Stomach (tissue), 9 donors: ENCODE measurements around the gene OGFR. TPM values are rescaled to one million over a fixed set of nuclear protein-coding genes. Genes with fewer than 3 reads are reported as not detected.

ENCODE experiments used
- DNase-seq, 2 donors: peaks; one replicate each; pipeline versions ENCODE4 v3.0.0 to v3.0.0-alpha.2; 2013 to 2019
- H3K27ac ChIP-seq, 5 donors: fragments of 200-600 bp in 4 of 5; sonication (generic) in 4 of 5; one replicate each; pipeline ENCODE4 v1.5.1; 2013 to 2019; ENCODE audit warnings: mild to moderate bottlenecking in 1 of 5, moderate library complexity in 1 of 5
- H3K27me3 ChIP-seq, 3 donors: fragments of 200-600 bp; sonication (generic); one replicate each; pipeline ENCODE4 v1.5.1; 2017 to 2019; ENCODE audit warnings: mixed run types in 1 of 3
- H3K36me3 ChIP-seq, 4 donors: fragments of 200-600 bp; sonication (generic); 1 replicate in 3 of 4; 2 replicates in 1 of 4; pipeline ENCODE4 v1.5.1; 2016 to 2019
- H3K4me1 ChIP-seq, 4 donors: fragments of 200-600 bp; sonication (generic); one replicate each; pipeline ENCODE4 v1.5.1; 2016 to 2019
- H3K4me3 ChIP-seq, 4 donors: fragments of 200-600 bp; sonication (generic) in 3 of 4; one replicate each; pipeline ENCODE4 v1.5.1; 2016 to 2019; ENCODE audit warnings: mild to moderate bottlenecking in 1 of 4
- H3K9me3 ChIP-seq, 4 donors: fragments of 200-600 bp; sonication (generic); one replicate each; pipeline ENCODE4 v1.5.1; 2016 to 2019
- EP300 ChIP-seq: sonication (generic); formaldehyde crosslinking; IDR thresholded peaks from one replicate; pipeline ENCODE4 v1.6.1; 2017; ENCODE audit warnings: antibody characterized with exemption
- POLR2A ChIP-seq, 4 donors: fragments of 450-650 bp; IDR thresholded peaks; one replicate each; pipeline ENCODE4 v1.6.1; 2016; ENCODE audit warnings: antibody characterized with exemption in 4 of 4, control low read depth in 2 of 4, mild to moderate bottlenecking in 1 of 4, moderate library complexity in 1 of 4
- POLR2AphosphoS5 ChIP-seq, 3 donors: sonication (generic); formaldehyde crosslinking; IDR thresholded peaks; one replicate each; pipeline ENCODE4 v1.6.1; 2016; ENCODE audit warnings: antibody characterized with exemption in 3 of 3
- WGBS, 5 donors: extraction: QIAGEN DNeasy Blood & Tissue Kit in 3 of 5; methylation state at CpG; one replicate each; pipeline versions ENCODE4 v1.1.5 to v1.1.7; 2013 to 2018; 5-methylcytosine and 5-hydroxymethylcytosine counted together
- intact Hi-C: fragments of 100-400 bp; cut with DNase I; formaldehyde crosslinking; loops from one replicate; pipeline ENCODE4 v1.15.1; 2023; ENCODE audit warnings: low total_unique reads
- polyA plus RNA-seq, 3 donors: library from polyadenylated mRNA; stranded (reverse); fragments of 200-250 nt; gene quantifications; one replicate each; pipeline ENCODE4 v1.2.3, GENCODE V29; 2013
- total RNA-seq, 5 donors: library from RNA; depleted of rRNA; stranded (reverse); fragments of >200 nt; gene quantifications; one replicate each; pipeline versions ENCODE4 v1.1.0 to v1.2.3, GENCODE V29; 2014 to 2016
- TF ChIP-seq, protein P1 (sequence below), 7 experiments: fragments of 450-650 bp in 4 of 7; fragments of 200-600 bp in 3 of 7; sonication (generic) in 3 of 7; IDR thresholded peaks; one replicate each; pipeline ENCODE4 v1.5.1; 2016 to 2019; ENCODE audit warnings: antibody characterized with exemption in 7 of 7, control low read depth in 2 of 7, mild to moderate bottlenecking in 1 of 7
- donor health status: healthy with polysubstance abuse.
- donor health status: Bipolar disorder and iron deficiency.
- donor health status: healthy.

The OGFR gene
- total and polyA plus RNA-seq, 8 donors = 20.1 to 75.3 (median 42.3) TPM

DNA sequence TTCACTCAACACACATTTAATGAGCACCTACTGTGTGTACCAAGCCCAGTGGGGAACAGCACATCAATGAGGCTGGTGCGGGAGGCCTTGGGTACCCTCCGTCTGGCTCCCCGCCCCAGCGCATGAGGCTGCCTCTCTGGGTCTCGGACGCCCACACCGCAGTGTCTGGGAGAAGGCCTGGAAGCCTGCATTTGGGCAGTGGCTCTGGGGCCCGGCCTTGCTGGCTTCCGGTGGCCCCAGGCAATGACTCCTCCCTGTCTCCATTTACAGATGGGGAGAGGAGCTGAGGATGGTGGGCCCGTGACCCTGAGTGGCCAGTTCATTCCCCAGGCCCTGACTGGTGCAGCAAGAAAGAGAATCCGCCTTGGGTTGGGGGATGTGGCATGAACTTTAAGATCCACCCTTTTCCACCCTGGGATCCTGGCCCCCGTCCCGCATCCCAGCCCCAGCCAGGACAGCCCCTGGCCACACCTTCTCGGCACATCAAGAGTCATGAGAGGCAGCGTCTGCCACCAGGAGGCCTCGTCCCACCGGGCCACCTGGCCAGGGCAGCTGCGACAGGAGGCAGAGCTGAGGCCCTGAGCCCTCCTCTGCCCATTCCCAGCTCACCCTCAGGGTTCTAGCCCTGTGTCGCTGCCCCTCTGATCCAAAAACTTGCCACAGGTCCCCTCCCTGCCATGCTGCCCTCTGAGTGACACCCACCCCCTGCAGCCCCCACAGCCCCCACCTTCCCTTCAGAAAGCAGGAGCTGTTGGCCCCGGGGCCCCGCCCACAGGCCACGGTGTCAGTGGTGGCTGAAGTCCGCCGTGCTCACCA is 25.8 kb upstream of the OGFR start:
- no peaks in the 10 kb centered on the region for H3K36me3 ChIP-seq
- intact Hi-C loops = no loop called here
- H3K9me3 ChIP-seq = no peaks in the 10 kb centered on the region
- TF ChIP-seq POLR2A (IDR thresholded peaks at IDR 0.05) (no peak), EP300 (no peak), POLR2AphosphoS5 (IDR thresholded peaks at IDR 0.05) (no peak)
- TF ChIP-seq, protein P1, sequence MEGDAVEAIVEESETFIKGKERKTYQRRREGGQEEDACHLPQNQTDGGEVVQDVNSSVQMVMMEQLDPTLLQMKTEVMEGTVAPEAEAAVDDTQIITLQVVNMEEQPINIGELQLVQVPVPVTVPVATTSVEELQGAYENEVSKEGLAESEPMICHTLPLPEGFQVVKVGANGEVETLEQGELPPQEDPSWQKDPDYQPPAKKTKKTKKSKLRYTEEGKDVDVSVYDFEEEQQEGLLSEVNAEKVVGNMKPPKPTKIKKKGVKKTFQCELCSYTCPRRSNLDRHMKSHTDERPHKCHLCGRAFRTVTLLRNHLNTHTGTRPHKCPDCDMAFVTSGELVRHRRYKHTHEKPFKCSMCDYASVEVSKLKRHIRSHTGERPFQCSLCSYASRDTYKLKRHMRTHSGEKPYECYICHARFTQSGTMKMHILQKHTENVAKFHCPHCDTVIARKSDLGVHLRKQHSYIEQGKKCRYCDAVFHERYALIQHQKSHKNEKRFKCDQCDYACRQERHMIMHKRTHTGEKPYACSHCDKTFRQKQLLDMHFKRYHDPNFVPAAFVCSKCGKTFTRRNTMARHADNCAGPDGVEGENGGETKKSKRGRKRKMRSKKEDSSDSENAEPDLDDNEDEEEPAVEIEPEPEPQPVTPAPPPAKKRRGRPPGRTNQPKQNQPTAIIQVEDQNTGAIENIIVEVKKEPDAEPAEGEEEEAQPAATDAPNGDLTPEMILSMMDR (IDR thresholded peaks at IDR 0.05) = no peak
- WGBS, 5 donors = 67 to 76% (median 70%) methylated on average over 15 to 24 of the region's 24 CpGs
- DNase-seq = no peak
- H3K4me3 ChIP-seq = no peak overlapping the region
- peaks cover 2 to 21% (median 7%) of the 10 kb centered on the region in 4 donors for H3K4me1 ChIP-seq
- peaks cover 0 to 33% (median 0%) of the 10 kb centered on the region in 3 donors for H3K27me3 ChIP-seq
- H3K27ac ChIP-seq = no peak overlapping the region

DNA sequence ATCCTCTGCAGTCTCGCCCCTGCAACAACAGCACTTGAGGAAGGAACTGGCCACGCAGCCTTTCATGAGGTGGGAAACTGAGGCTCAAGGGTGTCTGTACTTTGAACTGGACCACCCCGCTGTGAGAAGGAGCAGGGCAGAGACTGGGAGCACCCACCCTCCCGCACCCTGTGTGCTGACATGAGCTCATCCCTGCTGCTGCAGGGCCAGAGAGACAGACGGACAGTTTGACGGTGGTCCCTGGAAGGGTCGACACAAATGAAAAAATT is 25.3 kb upstream of the OGFR start:
- no peaks in the 10 kb centered on the region for H3K9me3 ChIP-seq
- 71 to 91% (median 82%) methylated on average over 6 to 7 of the region's 7 CpGs for WGBS, 5 donors
- peaks cover 0 to 20% (median 7%) of the 10 kb centered on the region in 4 donors for H3K4me1 ChIP-seq
- H3K27ac ChIP-seq = no peak overlapping the region
- TF ChIP-seq POLR2AphosphoS5 (IDR thresholded peaks at IDR 0.05) = no peak
- TF ChIP-seq EP300 = no peak
- no peak for TF ChIP-seq POLR2A (IDR thresholded peaks at IDR 0.05)
- TF ChIP-seq, protein P1 (IDR thresholded peaks at IDR 0.05) = no peak
- DNase-seq = no peak
- peaks cover 0 to 33% (median 0%) of the 10 kb centered on the region in 3 donors for H3K27me3 ChIP-seq
- H3K36me3 ChIP-seq = no peaks in the 10 kb centered on the region
- H3K4me3 ChIP-seq = no peak overlapping the region
- intact Hi-C loops = no loop called here

DNA sequence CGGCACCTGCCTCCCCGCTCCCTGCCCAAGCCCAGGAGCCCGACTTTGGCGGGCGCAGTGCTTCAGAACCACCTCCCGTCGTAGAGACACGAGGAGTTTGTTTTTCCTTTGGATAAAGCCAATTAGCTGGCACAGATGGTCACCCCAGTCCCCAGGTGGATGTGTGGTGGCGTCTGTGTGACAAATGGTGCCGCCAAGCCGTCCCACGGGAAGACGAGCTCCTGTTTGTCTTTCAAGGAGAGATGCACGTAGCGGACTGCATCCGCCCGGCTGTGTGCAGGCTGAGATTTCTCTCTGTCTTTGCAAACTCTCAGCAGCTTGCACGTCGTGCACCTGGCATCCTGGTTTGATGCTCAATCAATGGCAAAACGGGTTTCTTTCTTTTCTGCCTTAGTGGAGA is 24.4 kb upstream of the OGFR start:
- peaks cover 0 to 20% (median 7%) of the 10 kb centered on the region in 4 donors for H3K4me1 ChIP-seq
- H3K27me3 ChIP-seq = peaks cover 0 to 31% (median 0%) of the 10 kb centered on the region in 3 donors
- intact Hi-C loops = loop anchor here (10.0 kb wide), 1 partner anchor 285 kb away; no protein-coding TSS in a partner anchor
- no peak overlapping the region for H3K27ac ChIP-seq
- TF ChIP-seq POLR2A (IDR thresholded peaks at IDR 0.05) = no peak
- no peak for TF ChIP-seq EP300
- TF ChIP-seq, protein P1 (IDR thresholded peaks at IDR 0.05) = no peak
- no peak for TF ChIP-seq POLR2AphosphoS5 (IDR thresholded peaks at IDR 0.05)
- no peaks in the 10 kb centered on the region for H3K9me3 ChIP-seq
- no peak for DNase-seq
- WGBS, 5 donors = 60 to 70% (median 63%) methylated on average over 20 of the region's 20 CpGs
- H3K4me3 ChIP-seq = no peak overlapping the region
- no peaks in the 10 kb centered on the region for H3K36me3 ChIP-seq

DNA sequence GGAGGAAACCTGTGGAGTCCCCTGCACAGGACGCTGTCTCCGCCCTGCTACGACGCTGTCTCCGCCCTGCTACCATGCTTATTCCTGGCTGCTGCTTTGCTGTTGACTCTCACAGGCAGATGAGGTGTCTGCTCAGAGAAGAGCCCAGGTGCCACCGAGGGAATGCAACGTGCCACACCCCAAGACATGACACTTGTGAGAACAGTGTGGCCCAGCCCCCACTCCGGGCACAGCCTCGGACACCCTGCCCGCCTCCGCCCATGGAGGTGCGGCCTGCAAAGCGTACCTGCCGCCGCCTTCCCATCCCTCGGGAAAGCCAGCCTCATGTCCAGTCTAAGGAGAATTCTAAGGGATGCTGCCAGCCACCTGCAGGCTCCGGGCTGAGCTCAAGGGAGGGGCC is 23.9 kb upstream of the OGFR start:
- TF ChIP-seq, protein P1 (IDR thresholded peaks at IDR 0.05) = no peak
- no peak for TF ChIP-seq POLR2AphosphoS5 (IDR thresholded peaks at IDR 0.05)
- TF ChIP-seq EP300 = no peak
- no peak for TF ChIP-seq POLR2A (IDR thresholded peaks at IDR 0.05)
- Histone ChIP-seq H3K4me3 (no peak overlapping the region), H3K9me3 (no peaks in the 10 kb centered on the region), H3K4me1 (peaks cover 0 to 18% (median 7%) of the 10 kb centered on the region in 4 donors), H3K27ac (no peak overlapping the region), H3K36me3 (no peaks in the 10 kb centered on the region), H3K27me3 (peaks cover 0 to 27% (median 0%) of the 10 kb centered on the region in 3 donors)
- intact Hi-C loops = loop anchor here (10.0 kb wide), 1 partner anchor 286 kb away; no protein-coding TSS in a partner anchor
- WGBS, 5 donors = 74 to 83% (median 79%) methylated on average over 13 to 17 of the region's 17 CpGs
- no peak for DNase-seq
